ENCODE measurements around the gene MRPL19. TPM values are rescaled to one million over a fixed set of nuclear protein-coding genes. Genes with fewer than 3 reads are reported as not detected.
A peak's percentile ranks its signal among the peaks of the same experiment; 100 is the strongest.

MRPL19 gene
- total and polyA plus RNA-seq, 2 of the 13 experiments (the other 11 are each of a cell fraction or from before 2014, with no cell fraction given): 43.2 to 163 TPM

- TF ChIP-seq ZNF530 (CRISPR knock-in tag; IDR thresholded peaks at IDR 0.05; ENCODE audit: low read depth) (no peak; the same call in 1 of the 2 replicates), YEATS2 (CRISPR knock-in tag; IDR thresholded peaks at IDR 0.05; ENCODE audit: borderline replicate concordance) (peak; percentile 90), POLR2A (IDR thresholded peaks at IDR 0.05; ENCODE audit: insufficient read depth in 1 of 2, low read depth in 2 of 2, low read length in 2 of 2) (peak; percentile 86 to 91), NR3C1 (CRISPR knock-in tag; IDR thresholded peaks at IDR 0.05) (no peak), TCF7L2 (IDR thresholded peaks at IDR 0.05; ENCODE audit: low read depth, low read length) (no peak), SP2 (CRISPR knock-in tag; IDR thresholded peaks at IDR 0.05) (no peak), GZF1 (CRISPR knock-in tag; IDR thresholded peaks at IDR 0.05) (peak; percentile 90), ZFP36L1 (CRISPR knock-in tag; IDR thresholded peaks at IDR 0.05) (0 out of 2 replicates have a peak, but pooled peaks have one; percentile 35), ZNF34 (CRISPR knock-in tag; IDR thresholded peaks at IDR 0.05; ENCODE audit: borderline replicate concordance) (peak; percentile 97), CSRNP2 (CRISPR knock-in tag; conservative IDR thresholded peaks at IDR 0.05; ENCODE audit: low read depth) (no peak), ZNF614 (CRISPR knock-in tag; IDR thresholded peaks at IDR 0.05; ENCODE audit: borderline replicate concordance) (peak; percentile 82; the same call in 1 of the 2 replicates), NKX3-1 (CRISPR knock-in tag; IDR thresholded peaks at IDR 0.05) (peak; percentile 77; the same call in 1 of the 2 replicates), KLF9 (CRISPR knock-in tag; IDR thresholded peaks at IDR 0.05; ENCODE audit: low read depth) (0 out of 2 replicates have a peak, but pooled peaks have one; percentile 63), HMGXB3 (CRISPR knock-in tag; IDR thresholded peaks at IDR 0.05; ENCODE audit: borderline replicate concordance) (peak; percentile 76; the same call in 1 of the 2 replicates), RELA (CRISPR knock-in tag; IDR thresholded peaks at IDR 0.05) (no peak; the same call in 1 of the 2 replicates), ZNF12 (CRISPR knock-in tag; IDR thresholded peaks at IDR 0.05) (no peak; the same call in 1 of the 2 replicates), ZNF713 (CRISPR knock-in tag; IDR thresholded peaks at IDR 0.05) (no peak)
- TF ChIP-seq, protein P1, sequence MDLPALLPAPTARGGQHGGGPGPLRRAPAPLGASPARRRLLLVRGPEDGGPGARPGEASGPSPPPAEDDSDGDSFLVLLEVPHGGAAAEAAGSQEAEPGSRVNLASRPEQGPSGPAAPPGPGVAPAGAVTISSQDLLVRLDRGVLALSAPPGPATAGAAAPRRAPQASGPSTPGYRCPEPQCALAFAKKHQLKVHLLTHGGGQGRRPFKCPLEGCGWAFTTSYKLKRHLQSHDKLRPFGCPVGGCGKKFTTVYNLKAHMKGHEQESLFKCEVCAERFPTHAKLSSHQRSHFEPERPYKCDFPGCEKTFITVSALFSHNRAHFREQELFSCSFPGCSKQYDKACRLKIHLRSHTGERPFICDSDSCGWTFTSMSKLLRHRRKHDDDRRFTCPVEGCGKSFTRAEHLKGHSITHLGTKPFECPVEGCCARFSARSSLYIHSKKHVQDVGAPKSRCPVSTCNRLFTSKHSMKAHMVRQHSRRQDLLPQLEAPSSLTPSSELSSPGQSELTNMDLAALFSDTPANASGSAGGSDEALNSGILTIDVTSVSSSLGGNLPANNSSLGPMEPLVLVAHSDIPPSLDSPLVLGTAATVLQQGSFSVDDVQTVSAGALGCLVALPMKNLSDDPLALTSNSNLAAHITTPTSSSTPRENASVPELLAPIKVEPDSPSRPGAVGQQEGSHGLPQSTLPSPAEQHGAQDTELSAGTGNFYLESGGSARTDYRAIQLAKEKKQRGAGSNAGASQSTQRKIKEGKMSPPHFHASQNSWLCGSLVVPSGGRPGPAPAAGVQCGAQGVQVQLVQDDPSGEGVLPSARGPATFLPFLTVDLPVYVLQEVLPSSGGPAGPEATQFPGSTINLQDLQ (CRISPR knock-in tag; IDR thresholded peaks at IDR 0.05): peak; percentile 32; the same call in 1 of the 2 replicates
- TF ChIP-seq, protein P2, sequence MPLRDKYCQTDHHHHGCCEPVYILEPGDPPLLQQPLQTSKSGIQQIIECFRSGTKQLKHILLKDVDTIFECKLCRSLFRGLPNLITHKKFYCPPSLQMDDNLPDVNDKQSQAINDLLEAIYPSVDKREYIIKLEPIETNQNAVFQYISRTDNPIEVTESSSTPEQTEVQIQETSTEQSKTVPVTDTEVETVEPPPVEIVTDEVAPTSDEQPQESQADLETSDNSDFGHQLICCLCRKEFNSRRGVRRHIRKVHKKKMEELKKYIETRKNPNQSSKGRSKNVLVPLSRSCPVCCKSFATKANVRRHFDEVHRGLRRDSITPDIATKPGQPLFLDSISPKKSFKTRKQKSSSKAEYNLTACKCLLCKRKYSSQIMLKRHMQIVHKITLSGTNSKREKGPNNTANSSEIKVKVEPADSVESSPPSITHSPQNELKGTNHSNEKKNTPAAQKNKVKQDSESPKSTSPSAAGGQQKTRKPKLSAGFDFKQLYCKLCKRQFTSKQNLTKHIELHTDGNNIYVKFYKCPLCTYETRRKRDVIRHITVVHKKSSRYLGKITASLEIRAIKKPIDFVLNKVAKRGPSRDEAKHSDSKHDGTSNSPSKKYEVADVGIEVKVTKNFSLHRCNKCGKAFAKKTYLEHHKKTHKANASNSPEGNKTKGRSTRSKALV (CRISPR knock-in tag; IDR thresholded peaks at IDR 0.05): peak; percentile 52; the same call in 1 of the 2 replicates
Observed at GRCh38 chr2:75646583-75647425, at the start of gene MRPL19 (continued).

Measured in HepG2 (cell line).